SU-DHL-6 (cell line): Measurements from ENCODE around the gene KREMEN1.

ENCODE experiments used
- H2AFZ ChIP-seq: fragments of 200-600 bp; sonication (generic); 2 replicates; pipeline ENCODE4 v1.6.1; 2014; ENCODE audit warnings: low read depth, mild to moderate bottlenecking, moderate library complexity, mixed read lengths, antibody characterized with exemption, low read length; ENCODE audit not compliant: severe bottlenecking
- H3F3A ChIP-seq: fragments of 200-600 bp; shearing (Covaris generic); 2 replicates; pipeline ENCODE4 v1.6.0; 2016; ENCODE audit warnings: antibody characterized with exemption, mild to moderate bottlenecking; ENCODE audit not compliant: insufficient read depth
- H3K27ac ChIP-seq: fragments of 200-600 bp; sonication (generic); 2 replicates; pipeline ENCODE4 v1.5.1; 2016; ENCODE audit warnings: low read depth, mild to moderate bottlenecking, low read length, moderate library complexity, mixed read lengths
- H3K27me3 ChIP-seq: fragments of 200-600 bp; sonication (generic), shearing (Covaris generic); 2 replicates; pipeline ENCODE4 v1.6.0; 2014; ENCODE audit warnings: mild to moderate bottlenecking, low read length
- H3K36me3 ChIP-seq: fragments of 200-600 bp; sonication (generic); 2 replicates; pipeline ENCODE4 v1.6.1; 2014; ENCODE audit warnings: mild to moderate bottlenecking, low read length, mixed read lengths
- H3K4me2 ChIP-seq: fragments of 300-600, 200-600 bp; shearing (Covaris generic), sonication (generic); 2 replicates; pipeline ENCODE4 v1.6.0; 2014; ENCODE audit warnings: low read length, low read depth, mild to moderate bottlenecking; ENCODE audit not compliant: poor library complexity, severe bottlenecking
- H3K4me3 ChIP-seq: fragments of 200-600 bp; sonication (generic); 2 replicates; pipeline ENCODE4 v1.5.1; 2014; ENCODE audit warnings: antibody characterized with exemption, low read length, mild to moderate bottlenecking, mixed read lengths; ENCODE audit not compliant: insufficient read depth, poor library complexity, severe bottlenecking
- H3K79me2 ChIP-seq: fragments of 200-600 bp; sonication (generic); 2 replicates; pipeline ENCODE4 v1.6.1; 2014; ENCODE audit warnings: mild to moderate bottlenecking, low read length, moderate library complexity; ENCODE audit not compliant: insufficient read depth
- H3K9ac ChIP-seq: fragments of 200-600 bp; sonication (generic); 2 replicates; pipeline ENCODE4 v1.7.0; 2014; ENCODE audit warnings: mild to moderate bottlenecking, low read length
- H3K9me2 ChIP-seq: fragments of 200-600 bp; sonication (generic); replicated peaks from 2 replicates; pipeline ENCODE4 v1.6.1; 2014; ENCODE audit warnings: low read length; ENCODE audit not compliant: insufficient read depth
- H3K9me3 ChIP-seq: fragments of 200-600 bp; sonication (generic); 2 replicates; pipeline ENCODE4 v1.6.1; 2014; ENCODE audit warnings: low read length, mixed read lengths; ENCODE audit not compliant: insufficient read depth
- H4K20me1 ChIP-seq: fragments of 200-600 bp; sonication (generic); 2 replicates; pipeline ENCODE4 v1.6.1; 2014; ENCODE audit warnings: low read depth, mild to moderate bottlenecking, antibody characterized with exemption, low read length, moderate library complexity, mixed read lengths
- CTCF ChIP-seq: fragments of 200-600 bp; sonication (generic); IDR thresholded peaks from one replicate; pipeline ENCODE4 v1.5.1; 2017; ENCODE audit warnings: antibody characterized with exemption, mild to moderate bottlenecking, low read length, moderate library complexity; ENCODE audit not compliant: insufficient read depth, poor library complexity, severe bottlenecking
- EZH2phosphoT487 ChIP-seq: fragments of 200-600 bp; sonication (generic), shearing (Covaris generic); conservative IDR thresholded peaks from 2 replicates; pipeline ENCODE4 v1.6.1; 2018; ENCODE audit warnings: mild to moderate bottlenecking, antibody characterized with exemption, low read length, moderate library complexity, mixed read lengths

Gene KREMEN1

GRCh38 chr22:29065468-29066190 lies 7.2 kb upstream of the KREMEN1 start:
- H3K4me3 ChIP-seq = no peak overlapping the region
- TF ChIP-seq CTCF (no peak), EZH2phosphoT487 (no peak)
- H3F3A ChIP-seq = no peaks in the 10 kb centered on the region
- no peaks in the 10 kb centered on the region for H3K9me3 ChIP-seq
- no peak overlapping the region for H3K9ac ChIP-seq
- H2AFZ ChIP-seq = no peak overlapping the region
- H3K79me2 ChIP-seq = no peaks in the 10 kb centered on the region
- no peak overlapping the region for H3K27ac ChIP-seq
- H3K36me3 ChIP-seq = no peaks in the 10 kb centered on the region
- H3K27me3 ChIP-seq = no peaks in the 10 kb centered on the region
- no peak overlapping the region for H3K4me2 ChIP-seq
- H4K20me1 ChIP-seq = no peaks in the 10 kb centered on the region
- no peaks in the 10 kb centered on the region for H3K9me2 ChIP-seq

GRCh38 chr22:29069463-29069862 lies 3.4 kb upstream of the KREMEN1 start:
- Histone ChIP-seq H4K20me1 (no peaks in the 10 kb centered on the region), H3K4me3 (no peak overlapping the region), H3F3A (0 out of 2 replicates have a peak, but pooled peaks cover 3% of the 10 kb centered on the region), H3K9me3 (no peaks in the 10 kb centered on the region), H3K9me2 (no peaks in the 10 kb centered on the region), H3K36me3 (no peaks in the 10 kb centered on the region), H3K27ac (no peak overlapping the region), H3K9ac (no peak overlapping the region), H3K79me2 (no peaks in the 10 kb centered on the region), H3K4me2 (no peak overlapping the region), H3K27me3 (no peaks in the 10 kb centered on the region), H2AFZ (no peak overlapping the region)
- TF ChIP-seq CTCF (no peak), EZH2phosphoT487 (no peak)

GRCh38 chr22:29070490-29070889 lies 2.3 kb upstream of the KREMEN1 start:
- no peak overlapping the region for H3K9ac ChIP-seq
- 0 out of 2 replicates have a peak, but pooled peaks cover 3% of the 10 kb centered on the region for H3F3A ChIP-seq
- TF ChIP-seq EZH2phosphoT487 (no peak), CTCF (no peak)
- H3K9me3 ChIP-seq = no peaks in the 10 kb centered on the region
- no peaks in the 10 kb centered on the region for H4K20me1 ChIP-seq
- no peaks in the 10 kb centered on the region for H3K79me2 ChIP-seq
- no peak overlapping the region for H3K4me2 ChIP-seq
- no peaks in the 10 kb centered on the region for H3K36me3 ChIP-seq
- no peak overlapping the region for H2AFZ ChIP-seq
- H3K4me3 ChIP-seq = no peak overlapping the region
- H3K9me2 ChIP-seq = no peaks in the 10 kb centered on the region
- H3K27ac ChIP-seq = no peak overlapping the region
- H3K27me3 ChIP-seq = no peaks in the 10 kb centered on the region
